Keratinocyte (primary cell): ENCODE measurements around the gene CACNA1I.

ENCODE experiments used
- CTCF ChIP-seq, 3 experiments: IDR thresholded peaks in 1 of 3; conservative IDR thresholded peaks in 1 of 3; optimal IDR thresholded peaks in 1 of 3; 2 replicates in 2 of 3; 3 replicates in 1 of 3; pipeline versions ENCODE3 to v1.5.1; 2011; ENCODE audit warnings: low read length in 3 of 3, mild to moderate bottlenecking in 3 of 3, moderate library complexity in 2 of 3, control low read depth in 1 of 3, inconsistent platforms in 1 of 3; ENCODE audit not compliant: insufficient read depth in 2 of 3; ENCODE audit errors: extremely low read depth in 1 of 3
- EZH2 ChIP-seq: IDR thresholded peaks from one replicate; pipeline ENCODE4 v1.6.1; 2012; ENCODE audit warnings: inconsistent platforms, mild to moderate bottlenecking, low read length, moderate library complexity

- no peak for TF ChIP-seq CTCF (optimal IDR thresholded peaks at IDR 0.05 in 1 of 3, IDR thresholded peaks at IDR 0.05 in 1 of 3, conservative IDR thresholded peaks at IDR 0.05 in 1 of 3; ENCODE audit: extremely low read depth in 1 of 3, insufficient read depth in 2 of 3, low read length in 3 of 3)
- no peak for TF ChIP-seq EZH2
Measured at GRCh38 chr22:39623603-39624500, 53.3 kb downstream of the CACNA1I start.
